ENCODE results near the gene MBNL1. TPM values are rescaled to one million over a fixed set of nuclear protein-coding genes. Genes with fewer than 3 reads are reported as not detected.

MBNL1 gene
- total RNA-seq, 1 experiment from 2014 or later, result 139 TPM

DNA sequence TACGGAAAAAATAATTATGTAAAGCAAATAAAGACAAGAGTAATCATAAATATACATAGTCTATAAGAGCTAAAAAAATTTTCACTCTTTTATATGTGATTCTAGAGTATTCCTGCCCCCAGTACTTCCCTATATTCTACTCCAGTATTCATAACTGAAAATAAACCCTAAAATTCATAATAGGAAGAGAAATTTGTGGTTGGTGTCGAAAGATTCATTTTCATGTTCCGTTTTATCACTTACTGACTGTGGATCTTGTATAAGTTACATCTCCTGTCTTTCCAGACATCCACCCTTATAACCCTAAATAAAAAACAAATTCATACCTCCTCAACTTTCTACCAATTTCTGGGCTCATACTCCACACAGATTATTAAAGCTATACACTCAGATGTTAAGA is 16.0 kb upstream of the MBNL1 start:
- CTCF ChIA-PET, result interaction anchor here (0.7 kb wide), 1 partner anchor 8 kb away, joined by 4 read pairs; no protein-coding TSS in a partner anchor
- intact Hi-C loops (cut with micrococcal nuclease), result no loop called here
- H3K27me3 Mint-ChIP-seq (ENCODE audit: insufficient read depth, unreplicated experiment), result no peaks in the 10 kb centered on the region

GRCh38 chr3:152253514-152253913 is 15.2 kb upstream of the MBNL1 start:
- no peaks in the 10 kb centered on the region for H3K9me3 Mint-ChIP-seq (ENCODE audit: unreplicated experiment)
- H3K36me3 Mint-ChIP-seq (ENCODE audit: insufficient read depth, unreplicated experiment), result no peaks in the 10 kb centered on the region
- DNase-seq (ENCODE audit: unreplicated experiment), result no peak
- ChIA-PET POLR2A (interaction anchor here (1.1 to 1.9 kb wide), 2 partner anchors 10 to 14 kb away, joined by 4 to 8 read pairs; no protein-coding TSS in a partner anchor), CTCF (interaction anchor here (1.2 kb wide), 1 partner anchor 10 kb away, joined by 3 read pairs; no protein-coding TSS in a partner anchor)
- BruUV-seq (replicated peaks), result no TSS peak
- no peak overlapping the region for H3K4me3 Mint-ChIP-seq (ENCODE audit: unreplicated experiment)
- TF ChIP-seq CTCF (IDR thresholded peaks at IDR 0.05; ENCODE audit: unreplicated experiment), result no peak
- no peaks in the 10 kb centered on the region for H3K4me1 Mint-ChIP-seq (ENCODE audit: insufficient read depth, unreplicated experiment)
- intact Hi-C loops (cut with micrococcal nuclease), result no loop called here
- no peak overlapping the region for H3K27ac Mint-ChIP-seq (ENCODE audit: low read depth, unreplicated experiment)
- H3K27me3 Mint-ChIP-seq (ENCODE audit: insufficient read depth, unreplicated experiment), result no peaks in the 10 kb centered on the region

More for the DNA sequence above, 16.0 kb upstream of the MBNL1 start:
- H3K4me3 Mint-ChIP-seq (ENCODE audit: unreplicated experiment), result no peak overlapping the region
- no peaks in the 10 kb centered on the region for H3K9me3 Mint-ChIP-seq (ENCODE audit: unreplicated experiment)
- no peak overlapping the region for H3K27ac Mint-ChIP-seq (ENCODE audit: low read depth, unreplicated experiment)
- no peak for TF ChIP-seq CTCF (IDR thresholded peaks at IDR 0.05; ENCODE audit: unreplicated experiment)
- BruUV-seq (replicated peaks), result no TSS peak
- no peaks in the 10 kb centered on the region for H3K36me3 Mint-ChIP-seq (ENCODE audit: insufficient read depth, unreplicated experiment)
- no peaks in the 10 kb centered on the region for H3K4me1 Mint-ChIP-seq (ENCODE audit: insufficient read depth, unreplicated experiment)
- POLR2A ChIA-PET, result interaction anchor here (1.9 kb wide), 1 partner anchor 9 kb away, joined by 8 read pairs; no protein-coding TSS in a partner anchor
- no peak for DNase-seq (ENCODE audit: unreplicated experiment)

GRCh38 chr3:152254041-152254440 is 14.7 kb upstream of the MBNL1 start:
- Mint-ChIP-seq H3K9me3 (ENCODE audit: unreplicated experiment) (no peaks in the 10 kb centered on the region), H3K27ac (ENCODE audit: low read depth, unreplicated experiment) (no peak overlapping the region), H3K36me3 (ENCODE audit: insufficient read depth, unreplicated experiment) (no peaks in the 10 kb centered on the region), H3K4me1 (ENCODE audit: insufficient read depth, unreplicated experiment) (peaks cover 5% of the 10 kb centered on the region), H3K27me3 (ENCODE audit: insufficient read depth, unreplicated experiment) (no peaks in the 10 kb centered on the region), H3K4me3 (ENCODE audit: unreplicated experiment) (no peak overlapping the region)
- DNase-seq (ENCODE audit: unreplicated experiment), result no peak
- ChIA-PET POLR2A (interaction anchor here (1.1 to 1.9 kb wide), 2 partner anchors 10 to 13 kb away, joined by 4 to 8 read pairs; no protein-coding TSS in a partner anchor), CTCF (interaction anchor here (1.2 kb wide), 1 partner anchor 10 kb away, joined by 3 read pairs; no protein-coding TSS in a partner anchor)
- TF ChIP-seq CTCF (IDR thresholded peaks at IDR 0.05; ENCODE audit: unreplicated experiment), result no peak
- intact Hi-C loops (cut with micrococcal nuclease), result no loop called here
- BruUV-seq (replicated peaks), result no TSS peak

DNA sequence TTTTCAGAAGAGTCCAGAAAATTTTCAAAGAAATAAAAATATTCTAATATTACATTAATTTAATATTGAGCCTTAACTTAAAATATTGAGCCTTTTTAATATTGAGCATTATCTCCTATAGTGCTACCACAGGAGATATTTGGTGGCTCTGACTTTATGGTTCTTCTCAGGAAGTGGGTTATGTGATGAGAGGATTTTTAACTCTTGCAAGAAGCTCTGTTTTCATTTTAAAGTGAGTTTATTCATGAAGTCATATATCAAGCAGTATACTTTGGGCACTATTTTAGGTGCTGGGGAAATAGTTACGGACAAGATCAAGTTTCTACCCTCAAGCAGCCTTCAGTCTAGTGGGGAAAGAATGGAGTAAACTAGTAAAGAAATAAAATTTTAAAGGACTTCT is 13.4 kb upstream of the MBNL1 start:
- no peaks in the 10 kb centered on the region for H3K27me3 Mint-ChIP-seq (ENCODE audit: insufficient read depth, unreplicated experiment)
- no peak overlapping the region for H3K27ac Mint-ChIP-seq (ENCODE audit: low read depth, unreplicated experiment)
- no peak for TF ChIP-seq CTCF (IDR thresholded peaks at IDR 0.05; ENCODE audit: unreplicated experiment)
- peaks cover 7% of the 10 kb centered on the region for H3K4me1 Mint-ChIP-seq (ENCODE audit: insufficient read depth, unreplicated experiment)
- no peaks in the 10 kb centered on the region for H3K9me3 Mint-ChIP-seq (ENCODE audit: unreplicated experiment)
- POLR2A ChIA-PET, result interaction anchor here (0.7 to 1.6 kb wide), 3 partner anchors 17 to 51 kb away, joined by 3 to 8 read pairs (median 3); no protein-coding TSS in a partner anchor
- BruUV-seq (replicated peaks), result no TSS peak
- intact Hi-C loops (cut with micrococcal nuclease), result no loop called here
- CTCF ChIA-PET, result no interaction called here
- H3K4me3 Mint-ChIP-seq (ENCODE audit: unreplicated experiment), result no peak overlapping the region
- no peak for DNase-seq (ENCODE audit: unreplicated experiment)
- H3K36me3 Mint-ChIP-seq (ENCODE audit: insufficient read depth, unreplicated experiment), result no peaks in the 10 kb centered on the region

Data from MCF 10A (cell line).